Measurements from ENCODE around the gene GRK6.
"Not testable (repeated sequence)": the region's sequence is repeated elsewhere in the genome, so short reads cannot be mapped to it uniquely, and the experiment has no call there.

GRK6 gene

GRCh38 chr5:177472460-177473442 is 46.3 kb downstream of the GRK6 start:
- peak; percentile 76 for DNase-seq

GRCh38 chr5:177473443-177474001 is 47.0 kb downstream of the GRK6 start, which contains the start of gene DBN1:
TSS of gene DBN1 (minus strand) at chr5:177473634. CDS start at chr5:177473521, 113 bp downstream.
- peak; percentile 85 for DNase-seq

- DNase-seq = no peak
Observed at GRCh38 chr5:177474002-177474476, 47.6 kb downstream of the GRK6 start.

GRCh38 chr5:177474846-177475562 is 48.5 kb downstream of the GRK6 start:
- no peak for DNase-seq

- no peak for DNase-seq
Observed at GRCh38 chr5:177475563-177476427, 49.3 kb downstream of the GRK6 start.

GRCh38 chr5:177476531-177477233 is 50.2 kb downstream of the GRK6 start:
- no peak for DNase-seq

GRCh38 chr5:177477701-177478477 is 51.4 kb downstream of the GRK6 start:
- DNase-seq = no peak

- DNase-seq = peak; percentile 67
Observed at GRCh38 chr5:177478711-177479646, 52.5 kb downstream of the GRK6 start.

- no peak for DNase-seq
Observed at GRCh38 chr5:177479774-177480173, 53.3 kb downstream of the GRK6 start.

- no peak for DNase-seq
Observed at GRCh38 chr5:177482359-177482795, 55.9 kb downstream of the GRK6 start.

GRCh38 chr5:177483042-177483441 is 56.6 kb downstream of the GRK6 start:
- DNase-seq = no peak

GRCh38 chr5:177483994-177484901 is 57.8 kb downstream of the GRK6 start:
- DNase-seq = no peak

- no peak for DNase-seq
Observed at GRCh38 chr5:177484902-177485549, 58.5 kb downstream of the GRK6 start.

- DNase-seq = not testable (repeated sequence)
Observed at GRCh38 chr5:177485753-177486152, 59.3 kb downstream of the GRK6 start.

- DNase-seq = no peak
Observed at GRCh38 chr5:177486256-177486655, 59.8 kb downstream of the GRK6 start.

- DNase-seq = no peak
Observed at GRCh38 chr5:177487144-177487543, 60.7 kb downstream of the GRK6 start.

- DNase-seq = no peak
Observed at GRCh38 chr5:177487975-177488374, 61.5 kb downstream of the GRK6 start.

Measured in right forelimb (tissue), 1 donor.